ENCODE results near the gene ILKAP. TPM values are rescaled to one million over a fixed set of nuclear protein-coding genes. Genes with fewer than 3 reads are reported as not detected.

The ILKAP gene
- total RNA-seq, 1 donor from 2014 or later = 43.4 TPM

DNA sequence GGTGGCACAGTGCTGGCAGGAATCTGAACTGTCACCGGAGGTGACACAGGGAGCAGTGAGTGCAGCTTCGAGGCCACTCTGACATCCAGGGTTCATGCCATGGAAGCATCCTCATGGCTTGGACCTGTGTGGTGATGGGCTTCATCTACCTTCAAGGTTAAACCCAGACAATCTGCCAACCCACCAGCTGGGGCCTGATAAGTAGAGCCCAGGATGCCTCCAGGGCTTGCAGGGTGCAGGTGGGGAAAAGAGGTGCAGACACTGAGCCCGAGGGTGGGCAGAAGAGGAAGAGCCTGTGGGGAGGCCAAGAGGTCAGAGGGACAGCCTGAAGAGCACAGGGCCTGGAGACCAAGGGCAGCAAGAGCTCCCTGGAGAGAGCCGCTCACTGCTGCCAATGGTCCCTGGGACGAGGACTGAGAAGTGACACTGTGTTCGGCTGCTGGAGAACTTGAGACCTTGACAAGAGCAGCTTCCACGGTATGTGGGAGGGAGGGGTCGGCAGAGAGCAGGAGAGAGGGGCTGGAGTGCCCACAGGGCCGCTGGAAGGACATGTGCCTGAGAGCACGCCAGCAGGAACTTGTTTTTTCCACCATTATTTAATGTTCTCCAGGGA lies 44.5 kb upstream of the ILKAP start:
- H3K9me3 ChIP-seq = no peaks in the 10 kb centered on the region
- peak overlapping the region; percentile 68 for H3K27ac ChIP-seq
- H3K36me3 ChIP-seq = peaks cover 83% of the 10 kb centered on the region
- no peak overlapping the region for H3K4me3 ChIP-seq
- H3K4me1 ChIP-seq = peaks cover 5% of the 10 kb centered on the region
- H3K27me3 ChIP-seq (ENCODE audit: low read depth) = no peaks in the 10 kb centered on the region
- intact Hi-C loops (cut with DNase I) = no loop called here
- peak; percentile 39 for DNase-seq
- ATAC-seq = peak in 1 of 2 donors; percentile 2
- no peak for TF ChIP-seq CTCF (IDR thresholded peaks at IDR 0.05)

- peaks cover 75% of the 10 kb centered on the region for H3K36me3 ChIP-seq
These were observed 43.7 kb upstream of the ILKAP start for GRCh38 chr2:238247002-238247822.

DNA sequence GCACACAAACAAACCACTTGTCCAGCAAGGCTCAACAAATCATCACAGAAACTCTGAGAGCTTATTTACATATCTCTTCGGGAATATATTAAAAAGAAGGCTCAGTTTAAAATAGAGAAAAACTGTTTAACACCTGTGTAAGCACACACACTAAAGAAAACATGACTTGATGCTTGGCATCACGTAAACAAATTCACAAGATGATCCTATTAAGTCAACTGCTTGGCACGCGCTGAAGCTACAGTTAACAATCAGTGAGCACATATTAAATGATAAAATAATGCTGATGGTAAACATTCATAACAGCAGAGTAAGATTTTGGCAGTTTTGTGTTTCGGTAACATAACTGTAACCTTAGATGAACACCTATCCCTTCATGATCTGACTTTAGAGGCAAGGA lies 40.7 kb upstream of the ILKAP start:
- no peak for TF ChIP-seq CTCF (IDR thresholded peaks at IDR 0.05)
- Histone ChIP-seq H3K27ac (no peak overlapping the region), H3K36me3 (peaks cover 45% of the 10 kb centered on the region), H3K27me3 (ENCODE audit: low read depth) (peaks cover 4% of the 10 kb centered on the region), H3K9me3 (no peaks in the 10 kb centered on the region), H3K4me3 (no peak overlapping the region), H3K4me1 (peaks cover 14% of the 10 kb centered on the region)
- intact Hi-C loops (cut with DNase I) = no loop called here
- ATAC-seq (no peak), DNase-seq (no peak)

More at GRCh38 chr2:238247002-238247822, 43.7 kb upstream of the ILKAP start:
- Histone ChIP-seq H3K4me3 (no peak overlapping the region), H3K4me1 (peaks cover 5% of the 10 kb centered on the region), H3K27me3 (ENCODE audit: low read depth) (no peaks in the 10 kb centered on the region), H3K27ac (peak overlapping the region; percentile 68), H3K9me3 (no peaks in the 10 kb centered on the region)
- TF ChIP-seq CTCF (IDR thresholded peaks at IDR 0.05) = no peak
- intact Hi-C loops (cut with DNase I) = no loop called here
- ATAC-seq (peak; percentile 82 to 84), DNase-seq (peak; percentile 48)

DNA sequence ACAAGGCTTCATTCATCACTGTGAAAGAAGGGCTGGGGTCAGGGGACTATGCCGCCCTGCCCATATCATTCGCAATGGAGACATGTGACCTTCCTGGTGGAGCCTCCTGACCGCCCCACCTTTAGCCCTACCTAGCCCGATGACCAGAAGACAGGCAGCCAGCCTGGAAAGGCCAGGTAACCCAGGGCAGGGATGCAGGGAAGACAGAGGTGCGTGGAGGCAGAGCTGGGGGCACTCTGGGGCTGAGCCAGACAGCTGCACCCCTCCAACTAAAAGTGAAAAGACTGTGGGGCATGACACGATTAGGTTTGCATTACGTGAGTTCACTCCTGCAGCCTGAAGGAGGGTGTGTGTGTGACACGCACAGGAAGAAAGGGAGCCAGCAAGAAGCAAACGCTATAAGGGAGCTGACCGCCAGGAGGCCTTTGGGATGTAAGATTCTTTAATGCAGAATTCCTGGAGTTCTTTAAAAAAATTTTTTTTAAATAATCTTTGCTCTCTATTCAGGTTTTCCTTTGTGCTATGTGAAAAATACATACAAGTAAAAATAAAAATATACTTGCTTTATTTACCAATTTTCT lies 40.1 kb upstream of the ILKAP start:
- ATAC-seq (no peak), DNase-seq (no peak)
- Histone ChIP-seq H3K4me1 (peaks cover 18% of the 10 kb centered on the region), H3K27ac (no peak overlapping the region), H3K36me3 (peaks cover 40% of the 10 kb centered on the region), H3K27me3 (ENCODE audit: low read depth) (peaks cover 9% of the 10 kb centered on the region), H3K4me3 (no peak overlapping the region), H3K9me3 (no peaks in the 10 kb centered on the region)
- no peak for TF ChIP-seq CTCF (IDR thresholded peaks at IDR 0.05)
- intact Hi-C loops (cut with DNase I) = no loop called here

- Histone ChIP-seq H3K4me3 (no peak overlapping the region), H3K27me3 (ENCODE audit: low read depth) (peaks cover 13% of the 10 kb centered on the region), H3K27ac (no peak overlapping the region), H3K9me3 (no peaks in the 10 kb centered on the region), H3K36me3 (peaks cover 34% of the 10 kb centered on the region), H3K4me1 (peaks cover 16% of the 10 kb centered on the region)
- no peak for TF ChIP-seq CTCF (IDR thresholded peaks at IDR 0.05)
- intact Hi-C loops (cut with DNase I) = no loop called here
- DNase-seq (no peak), ATAC-seq (no peak)
These were observed 39.4 kb upstream of the ILKAP start for GRCh38 chr2:238242731-238243495.

All from lower lobe of right lung (tissue), 2 donors.